ENCODE measurements around the gene FADS2. TPM values are rescaled to one million over a fixed set of nuclear protein-coding genes. Genes with fewer than 3 reads are reported as not detected.

FADS2 gene
- total RNA-seq, 1 experiment from 2014 or later = 514 TPM

GRCh38 chr11:61842528-61842820 is 14.4 kb downstream of the FADS2 start:
- no TSS peak for BruUV-seq (replicated peaks)
- H3K27me3 ChIP-seq (ENCODE audit: insufficient read depth, low read depth) = no peaks in the 10 kb centered on the region
- H3K4me2 ChIP-seq = no peak overlapping the region
- H3K27ac ChIP-seq = no peak overlapping the region
- intact Hi-C loops (cut with micrococcal nuclease; ENCODE audit: unreplicated experiment) = no loop called here
- H3K9me2 ChIP-seq (ENCODE audit: insufficient read depth) = no peaks in the 10 kb centered on the region
- no peak overlapping the region for H2AFZ ChIP-seq
- DNase-seq = no peak
- no peaks in the 10 kb centered on the region for H3K4me1 ChIP-seq (replicated peaks; ENCODE audit: insufficient read depth)
- H3K4me3 ChIP-seq = no peak overlapping the region
- H3K36me3 ChIP-seq (ENCODE audit: low read depth) = no peaks in the 10 kb centered on the region
- no peaks in the 10 kb centered on the region for H3K9me3 ChIP-seq (ENCODE audit: insufficient read depth, low read depth)
- no peaks in the 10 kb centered on the region for H3F3A ChIP-seq (ENCODE audit: insufficient read depth, low read depth)
- ChIA-PET POLR2A (ENCODE audit: unreplicated experiment) (no interaction called here), CTCF (no interaction called here)
- H3K79me2 ChIP-seq (ENCODE audit: low read depth) = no peaks in the 10 kb centered on the region
- H4K20me1 ChIP-seq (ENCODE audit: insufficient read depth) = no peaks in the 10 kb centered on the region
- no peak for TF ChIP-seq EZH2 (IDR thresholded peaks at IDR 0.05; ENCODE audit: low read depth)
- no peak for TF ChIP-seq CTCF (conservative IDR thresholded peaks at IDR 0.05)

GRCh38 chr11:61844909-61845565 is 16.9 kb downstream of the FADS2 start:
- ChIA-PET POLR2A (ENCODE audit: unreplicated experiment) (no interaction called here), CTCF (no interaction called here)
- H3K4me3 ChIP-seq = no peak overlapping the region
- no peak overlapping the region for H2AFZ ChIP-seq
- H3K4me1 ChIP-seq (replicated peaks; ENCODE audit: insufficient read depth) = no peaks in the 10 kb centered on the region
- H3K27me3 ChIP-seq (ENCODE audit: insufficient read depth, low read depth) = no peaks in the 10 kb centered on the region
- no peaks in the 10 kb centered on the region for H3K9me2 ChIP-seq (ENCODE audit: insufficient read depth)
- no peak overlapping the region for H3K4me2 ChIP-seq
- no peaks in the 10 kb centered on the region for H3K36me3 ChIP-seq (ENCODE audit: low read depth)
- H3K27ac ChIP-seq = no peak overlapping the region
- intact Hi-C loops (cut with micrococcal nuclease; ENCODE audit: unreplicated experiment) = no loop called here
- no peaks in the 10 kb centered on the region for H3F3A ChIP-seq (ENCODE audit: insufficient read depth, low read depth)
- H3K79me2 ChIP-seq (ENCODE audit: low read depth) = no peaks in the 10 kb centered on the region
- H3K9me3 ChIP-seq (ENCODE audit: insufficient read depth, low read depth) = no peaks in the 10 kb centered on the region
- no peak for TF ChIP-seq CTCF (conservative IDR thresholded peaks at IDR 0.05)
- no peak for TF ChIP-seq EZH2 (IDR thresholded peaks at IDR 0.05; ENCODE audit: low read depth)
- BruUV-seq (replicated peaks) = no TSS peak
- DNase-seq = no peak
- H4K20me1 ChIP-seq (ENCODE audit: insufficient read depth) = no peaks in the 10 kb centered on the region

GRCh38 chr11:61846362-61847020 is 18.4 kb downstream of the FADS2 start:
- Histone ChIP-seq H3K4me3 (no peak overlapping the region), H3K79me2 (ENCODE audit: low read depth) (no peaks in the 10 kb centered on the region), H3K36me3 (ENCODE audit: low read depth) (no peaks in the 10 kb centered on the region), H3K4me2 (no peak overlapping the region), H3F3A (ENCODE audit: insufficient read depth, low read depth) (no peaks in the 10 kb centered on the region), H3K27me3 (ENCODE audit: insufficient read depth, low read depth) (no peaks in the 10 kb centered on the region), H3K27ac (no peak overlapping the region), H3K9me3 (ENCODE audit: insufficient read depth, low read depth) (no peaks in the 10 kb centered on the region), H4K20me1 (ENCODE audit: insufficient read depth) (no peaks in the 10 kb centered on the region), H3K9me2 (ENCODE audit: insufficient read depth) (no peaks in the 10 kb centered on the region), H2AFZ (no peak overlapping the region), H3K4me1 (replicated peaks; ENCODE audit: insufficient read depth) (no peaks in the 10 kb centered on the region)
- DNase-seq = no peak
- ChIA-PET POLR2A (ENCODE audit: unreplicated experiment) (no interaction called here), CTCF (no interaction called here)
- TF ChIP-seq CTCF (conservative IDR thresholded peaks at IDR 0.05) = no peak
- TF ChIP-seq EZH2 (IDR thresholded peaks at IDR 0.05; ENCODE audit: low read depth) = no peak
- BruUV-seq (replicated peaks) = no TSS peak
- intact Hi-C loops (cut with micrococcal nuclease; ENCODE audit: unreplicated experiment) = no loop called here
